Renal pelvis (tissue), 12 donors: ENCODE results near the gene CDRT4. TPM values are rescaled to one million over a fixed set of nuclear protein-coding genes. Genes with fewer than 3 reads are reported as not detected.
A peak's percentile ranks its signal among the peaks of the same experiment; 100 is the strongest.
"Not testable (repeated sequence)": the region's sequence is repeated elsewhere in the genome, so short reads cannot be mapped to it uniquely, and the experiment has no call there.

Experiments used
- DNase-seq: peaks from one replicate; pipeline ENCODE4 v3.0.0-alpha.2; 2013
- long read RNA-seq, 16 experiments: transcript quantifications; one replicate each; lab custom pipeline, GENCODE V29; 2026
- polyA plus RNA-seq, 3 donors: library from polyadenylated mRNA; unstranded; fragments of 120-200 nt; gene quantifications; one replicate each; pipeline ENCODE4 v1.2.1, GENCODE V29; 2013; ENCODE audit not compliant: insufficient read length in 3 of 3

Gene CDRT4
- 10 to 100 TPM in 1 of 3 donors, 1 to 10 TPM in 2; 3.4 to 15.2 (median 7.8) TPM for polyA plus RNA-seq
- long read RNA-seq, donor 1, partial matches to known transcripts, result 0 of 1 reads
- long read RNA-seq, donor 1, other reads (novel, unspliced or antisense), result 0 of 1 reads
- long read RNA-seq, donor 2, result 0 reads
- long read RNA-seq, donor 3, result 0 reads
- long read RNA-seq, donor 4, partial matches to known transcripts, result 0 of 1 reads
- long read RNA-seq, donor 4, other reads (novel, unspliced or antisense), result 0 of 1 reads
- long read RNA-seq, donor 5, partial matches to known transcripts, result 0 of 1 reads
- long read RNA-seq, donor 5, other reads (novel, unspliced or antisense), result 0 of 1 reads
- long read RNA-seq, donor 6, partial matches to known transcripts, result 0 of 1 reads
- long read RNA-seq, donor 6, other reads (novel, unspliced or antisense), result 0 of 1 reads
- long read RNA-seq, donor 7, result 0 reads
- long read RNA-seq, donor 8, partial matches to known transcripts, result 0 of 1 reads
- long read RNA-seq, donor 8, other reads (novel, unspliced or antisense), result 0 of 1 reads
- long read RNA-seq, donor 9, result 0 reads
- long read RNA-seq, donor 10, partial matches to known transcripts, result 0 of 1 reads
- long read RNA-seq, donor 10, other reads (novel, unspliced or antisense), result 0 of 1 reads
- long read RNA-seq, donor 11, partial matches to known transcripts, result 0 of 2 reads
- long read RNA-seq, donor 11, other reads (novel, unspliced or antisense), result 0 of 2 reads
- long read RNA-seq, donor 12, partial matches to known transcripts, result 0 of 3 reads
- long read RNA-seq, donor 12, other reads (novel, unspliced or antisense), result 0 of 3 reads
- long read RNA-seq, donor 13, transcript CDRT4-203 (3 exons, 632 nt), result major isoform, 7 of 7 reads
- long read RNA-seq, donor 13, partial matches to known transcripts, result 0 of 7 reads
- long read RNA-seq, donor 13, other reads (novel, unspliced or antisense), result 0 of 7 reads
- long read RNA-seq, donor 14, result 0 reads
- long read RNA-seq, donor 15, result 0 reads
- long read RNA-seq, donor 16, partial matches to known transcripts, result 0 of 2 reads
- long read RNA-seq, donor 16, other reads (novel, unspliced or antisense), result 0 of 2 reads

- no peak for DNase-seq
Measured at GRCh38 chr17:15467592-15467991, at the start of gene CDRT4. TSS of gene CDRT4 (minus strand) at chr17:15467621. CDS start at chr17:15440238, 27,383 bp downstream.

DNA sequence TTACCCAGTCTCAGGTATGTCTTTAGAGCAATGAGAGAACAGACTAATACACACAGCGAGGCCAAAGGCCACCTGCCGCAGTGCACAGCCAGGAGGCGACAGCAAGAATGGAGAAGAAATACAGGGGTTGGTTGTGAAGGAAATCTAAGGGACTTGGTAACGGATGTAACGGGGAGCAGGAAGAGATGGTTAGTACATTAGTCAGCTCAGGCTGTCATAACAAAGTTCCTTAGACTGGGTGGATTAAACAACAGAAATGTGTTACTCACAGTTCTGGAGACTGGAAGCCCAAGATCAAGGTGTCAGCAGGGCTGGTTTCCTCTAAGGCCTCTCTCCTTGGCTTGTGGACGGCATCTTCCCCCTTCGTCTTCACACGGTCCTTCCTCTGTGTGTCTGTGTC, 48.7 kb upstream of the CDRT4 start:
- DNase-seq, result no peak

- no peak for DNase-seq
Measured at GRCh38 chr17:15514469-15514868, 47.0 kb upstream of the CDRT4 start.

GRCh38 chr17:15513856-15514459, 46.5 kb upstream of the CDRT4 start:
- DNase-seq, result no peak

GRCh38 chr17:15513058-15513791, 45.8 kb upstream of the CDRT4 start:
- DNase-seq, result no peak

- no peak for DNase-seq
Measured at GRCh38 chr17:15512071-15512709, 44.8 kb upstream of the CDRT4 start.

DNA sequence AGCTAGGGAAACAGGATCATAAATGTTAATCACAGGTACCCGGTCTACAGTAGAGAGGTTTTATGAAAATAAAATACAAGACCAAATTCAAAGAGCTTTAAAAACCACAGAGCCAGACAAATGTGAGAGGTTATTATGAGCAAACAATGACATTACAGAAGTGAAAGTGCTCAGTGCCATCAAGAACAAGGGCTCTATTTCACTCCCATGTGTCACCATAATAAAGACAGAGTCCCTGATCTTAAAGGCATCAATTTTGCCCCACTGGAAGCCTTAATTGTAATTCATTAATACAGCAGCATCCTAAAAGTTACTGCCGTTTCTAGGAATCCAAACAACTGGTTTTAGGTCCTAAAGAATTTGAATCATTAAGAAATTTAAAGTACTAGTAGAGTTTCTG, 43.7 kb upstream of the CDRT4 start:
- no peak for DNase-seq

- no peak for DNase-seq
Measured at GRCh38 chr17:15510361-15510760, 42.9 kb upstream of the CDRT4 start.

DNA sequence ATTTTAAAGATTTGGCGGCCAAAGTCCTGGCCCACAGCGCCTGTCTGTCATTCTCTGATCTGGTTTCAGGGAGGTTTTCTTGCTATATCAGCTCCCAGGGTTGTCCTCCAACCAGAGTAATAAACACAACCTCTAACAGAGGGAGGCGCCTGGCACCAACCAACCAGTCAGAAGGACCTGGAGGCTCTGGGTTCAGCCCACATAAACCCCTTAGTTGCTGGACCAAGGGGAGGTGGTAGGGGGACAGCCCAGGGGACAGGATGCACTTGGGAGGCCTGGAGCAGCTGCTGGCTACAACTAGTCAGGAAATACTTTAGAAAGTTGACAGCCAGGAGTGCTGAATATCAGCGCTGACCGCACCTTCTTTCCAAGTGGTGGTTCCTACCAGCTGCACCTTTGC, 41.7 kb upstream of the CDRT4 start:
- no peak for DNase-seq

- no peak for DNase-seq
Measured at GRCh38 chr17:15508466-15508865, 41.0 kb upstream of the CDRT4 start.

GRCh38 chr17:15507896-15508295, 40.5 kb upstream of the CDRT4 start:
- DNase-seq, result no peak

- no peak for DNase-seq
Measured at GRCh38 chr17:15507001-15507400, 39.6 kb upstream of the CDRT4 start.

- DNase-seq, result not testable (repeated sequence)
Measured at GRCh38 chr17:15505708-15506107, 38.3 kb upstream of the CDRT4 start.

- no peak for DNase-seq
Measured at GRCh38 chr17:15503731-15504130, 36.3 kb upstream of the CDRT4 start.

DNA sequence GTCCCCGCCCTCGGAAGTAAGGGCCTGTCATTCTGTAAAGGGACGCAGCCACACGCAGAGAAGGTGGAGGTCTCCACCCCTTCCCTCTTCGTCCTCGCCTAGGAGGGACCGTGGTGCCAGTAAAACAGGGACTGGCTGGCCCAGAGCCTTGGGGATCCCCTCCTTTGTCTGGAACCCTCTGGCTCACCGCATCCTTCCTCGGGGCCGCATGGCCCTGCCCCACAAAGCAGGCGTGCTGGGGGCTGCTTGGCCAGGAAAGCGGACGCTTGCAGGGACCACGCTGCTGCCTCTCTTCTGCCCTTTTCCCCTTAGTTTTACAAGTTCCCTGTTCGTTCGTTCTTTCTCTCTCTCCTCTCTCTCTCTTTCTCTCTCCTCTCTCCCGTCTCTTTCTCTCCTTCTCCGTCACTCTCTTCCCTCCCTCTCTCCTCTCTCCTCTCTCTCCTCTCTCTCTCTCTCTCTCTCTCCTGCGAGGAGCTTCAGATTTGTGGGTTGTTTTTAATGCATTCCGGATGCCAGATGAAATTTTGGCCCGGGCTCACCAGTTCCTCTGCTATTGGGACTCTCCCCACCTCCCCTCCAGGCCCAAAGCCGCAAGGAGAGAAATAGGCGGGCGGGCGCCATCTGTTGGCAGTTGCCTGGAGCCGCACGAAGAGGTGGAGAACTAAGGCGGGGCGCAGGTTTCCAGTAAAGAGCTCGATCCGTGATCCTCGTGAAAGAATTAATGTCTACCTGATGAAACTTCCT, 35.1 kb upstream of the CDRT4 start:
- DNase-seq, result peak; percentile 87

DNA sequence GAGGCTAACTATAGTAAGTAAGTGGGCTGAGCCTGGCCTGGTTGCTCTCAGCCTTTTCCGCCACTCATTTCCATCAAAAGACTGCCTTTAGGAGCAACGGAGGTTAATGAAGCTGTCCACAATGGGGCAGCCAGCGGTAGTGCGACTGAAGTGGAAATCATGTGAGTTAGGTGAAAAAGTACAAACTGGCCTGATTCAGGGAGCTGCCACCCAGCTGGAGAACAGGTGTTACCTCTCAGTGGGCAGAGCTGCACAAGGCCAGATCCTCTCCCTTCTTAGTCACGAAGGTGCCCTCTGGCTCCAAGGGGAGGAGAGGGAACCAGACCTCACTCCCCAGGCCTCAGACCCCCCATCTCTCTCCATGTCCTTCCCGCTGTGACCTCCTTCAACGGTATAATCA, 34.4 kb upstream of the CDRT4 start:
- DNase-seq, result peak; percentile 41

DNA sequence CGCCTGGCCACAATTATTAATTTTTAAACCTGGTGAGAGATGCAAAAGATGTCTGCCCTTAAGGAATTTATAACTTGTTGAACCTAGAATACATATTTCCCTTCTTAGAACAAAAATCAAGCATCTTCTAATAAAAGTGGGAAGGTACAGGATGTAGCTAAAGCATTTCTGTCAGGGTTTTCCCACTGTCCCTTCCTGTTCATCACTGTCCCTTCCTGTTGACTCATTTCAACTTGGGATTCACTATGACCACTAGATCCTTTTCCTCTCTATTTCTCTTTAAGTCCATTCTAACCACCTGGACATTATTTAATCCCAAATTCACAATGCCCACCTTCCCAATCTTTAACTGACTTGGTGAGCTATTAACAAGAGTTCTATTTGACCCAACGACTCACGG, 33.9 kb upstream of the CDRT4 start:
- no peak for DNase-seq

DNA sequence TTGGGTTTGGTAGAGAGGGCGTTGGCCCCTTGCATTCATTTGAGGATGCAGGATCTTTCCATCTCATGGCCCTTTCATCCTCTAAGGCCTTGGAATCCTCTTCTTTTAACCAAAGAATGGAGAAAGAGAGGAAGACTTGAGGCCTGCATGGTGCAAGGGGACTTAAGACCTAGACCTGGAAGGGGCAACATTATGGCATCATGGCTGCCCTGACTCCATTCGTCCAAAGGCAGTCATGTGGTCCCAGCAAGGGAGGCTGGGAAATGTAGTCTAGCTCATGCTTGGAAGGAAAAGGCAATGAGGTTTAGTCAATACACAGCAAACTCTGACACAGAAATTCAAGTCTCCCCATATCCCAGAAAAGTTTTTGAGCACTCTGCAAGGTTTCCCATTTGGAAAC, 30.7 kb upstream of the CDRT4 start:
- no peak for DNase-seq

DNA sequence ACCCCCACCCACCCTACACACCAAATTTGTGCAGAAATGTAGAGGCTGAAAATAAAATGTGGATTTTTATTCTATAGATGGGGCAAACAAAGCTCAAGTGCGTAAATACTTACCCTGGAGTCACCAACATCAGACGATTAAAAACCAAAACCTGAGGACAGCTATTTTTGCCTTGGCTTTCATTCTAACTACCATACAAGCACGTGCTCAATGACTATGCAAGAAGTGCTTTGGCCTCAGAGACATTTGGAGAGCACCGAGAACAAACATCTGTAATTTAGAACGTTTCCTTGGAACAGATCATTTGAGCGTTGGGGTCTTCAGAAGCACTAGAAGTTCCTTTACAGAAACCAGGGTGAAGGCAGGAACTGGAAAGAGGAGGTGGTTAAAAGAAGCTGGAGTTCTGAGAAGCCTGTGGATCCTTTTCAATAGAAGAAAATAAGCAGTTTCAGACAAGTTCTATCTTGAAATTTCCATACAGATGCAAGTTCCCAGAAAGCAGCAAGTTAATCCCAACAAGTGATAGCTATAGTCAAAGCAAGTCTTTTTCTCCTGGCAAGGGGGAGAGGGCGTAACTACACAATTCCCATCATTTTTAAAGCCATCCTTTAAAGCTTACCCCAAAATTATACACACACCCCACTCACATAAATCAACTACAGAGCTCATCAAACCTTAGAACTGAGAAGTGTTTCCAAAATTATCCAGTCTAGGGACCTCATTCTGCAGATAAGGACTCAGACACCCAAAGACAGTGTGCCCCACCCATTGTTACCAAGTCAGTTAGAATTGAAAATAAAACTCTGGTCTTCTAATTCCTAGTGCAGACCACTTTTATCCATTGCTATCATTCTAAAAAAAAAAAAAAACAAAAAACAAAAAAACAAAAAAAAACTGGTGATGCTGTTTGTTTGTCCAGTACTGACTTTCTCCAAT, 29.6 kb upstream of the CDRT4 start:
- no peak for DNase-seq
